ENCODE results near the gene ENDOV.

DNA sequence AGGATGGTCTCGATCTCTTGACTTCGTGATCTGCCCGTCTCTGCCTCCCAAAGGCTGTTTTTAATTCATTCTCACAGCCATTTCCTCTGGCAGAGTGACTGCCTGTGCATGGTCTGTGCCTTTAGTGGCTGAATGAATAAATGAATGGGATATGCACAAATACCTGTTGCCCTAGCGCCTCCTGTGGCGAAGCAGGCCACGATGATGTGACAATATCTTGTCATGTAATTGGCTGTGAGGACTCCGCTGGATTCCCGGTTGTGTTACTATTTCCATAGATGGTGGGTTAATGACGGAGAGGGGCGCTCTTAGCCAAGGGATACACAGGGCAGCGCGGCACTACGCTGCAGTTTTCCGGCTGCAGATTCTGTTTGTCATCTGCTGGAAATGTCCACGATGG lies 26.8 kb upstream of the ENDOV start:
- TF ChIP-seq CTCF (IDR thresholded peaks at IDR 0.05) (no peak), POLR2A (IDR thresholded peaks at IDR 0.05) (no peak)

All from uterus (tissue), 2 donors.